KMS-11 (cell line): ENCODE measurements around the gene NRXN3.

Source experiments
- H2AFZ ChIP-seq: fragments of 200-600 bp; sonication (generic); 2 replicates; pipeline ENCODE4 v1.6.1; 2016; ENCODE audit warnings: antibody characterized with exemption, mixed run types, low read depth
- H3K27ac ChIP-seq: fragments of 200-600 bp; sonication (generic); 2 replicates; pipeline ENCODE4 v1.6.1; 2016; ENCODE audit warnings: mild to moderate bottlenecking, mixed run types
- H3K27me3 ChIP-seq: fragments of 200-600 bp; sonication (generic); 2 replicates; pipeline ENCODE4 v1.6.1; 2017; ENCODE audit warnings: mild to moderate bottlenecking, low read depth, mixed run types, moderate library complexity; ENCODE audit not compliant: insufficient read depth
- H3K36me3 ChIP-seq: fragments of 200-600 bp; sonication (generic); 2 replicates; pipeline ENCODE4 v1.6.1; 2017; ENCODE audit warnings: mild to moderate bottlenecking, mixed run types; ENCODE audit not compliant: insufficient read depth
- H3K4me1 ChIP-seq: fragments of 200-600 bp; sonication (generic); 2 replicates; pipeline ENCODE4 v1.6.1; 2016; ENCODE audit warnings: mild to moderate bottlenecking, low read depth, mixed run types; ENCODE audit not compliant: poor library complexity, severe bottlenecking
- H3K4me2 ChIP-seq: fragments of 200-600 bp; sonication (generic); 2 replicates; pipeline ENCODE4 v1.7.0; 2016; ENCODE audit warnings: mild to moderate bottlenecking, mixed run types
- H3K4me3 ChIP-seq: fragments of 200-600 bp; sonication (generic); IDR thresholded peaks from 2 replicates; pipeline ENCODE4 v1.6.1; 2017; ENCODE audit warnings: low read depth, low read length, mixed read lengths; ENCODE audit not compliant: insufficient read depth
- H3K79me2 ChIP-seq: fragments of 200-600 bp; sonication (generic); 2 replicates; pipeline ENCODE4 v1.6.1; 2016; ENCODE audit warnings: low read depth, mixed run types; ENCODE audit not compliant: insufficient read depth
- H3K9ac ChIP-seq: fragments of 200-600 bp; sonication (generic); 2 replicates; pipeline ENCODE4 v1.6.1; 2016; ENCODE audit warnings: mild to moderate bottlenecking, mixed run types
- H4K20me1 ChIP-seq: fragments of 200-600 bp; sonication (generic); 2 replicates; pipeline ENCODE4 v1.6.1; 2016; ENCODE audit warnings: mild to moderate bottlenecking, mixed run types; ENCODE audit not compliant: insufficient read depth
- TF ChIP-seq, protein P1 (sequence below): fragments of 200-600 bp; sonication (generic); conservative IDR thresholded peaks from 2 replicates; pipeline ENCODE4 v1.6.1; 2017; ENCODE audit warnings: low read depth, mild to moderate bottlenecking, antibody characterized with exemption, low read length, moderate library complexity, mixed read lengths

Gene NRXN3

DNA sequence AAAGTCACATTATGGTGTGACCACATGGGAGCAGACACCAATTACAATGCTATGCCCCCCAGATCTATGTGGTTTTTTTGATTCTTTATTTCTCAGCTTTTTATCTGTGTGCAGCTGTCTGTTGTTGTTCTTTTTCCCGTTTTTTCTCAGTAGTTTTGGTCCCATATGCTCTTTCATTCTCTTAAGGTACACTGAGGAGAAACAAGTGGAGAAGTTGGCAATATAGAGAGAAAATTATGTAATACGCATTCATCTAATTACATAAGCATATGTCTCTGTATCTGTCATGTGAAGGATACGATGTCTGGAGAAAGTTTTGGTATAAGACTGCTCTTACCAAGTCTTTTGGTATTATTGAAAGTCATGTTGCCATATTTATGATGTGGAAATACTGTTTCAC, 819.0 kb downstream of the NRXN3 start:
- H3K36me3 ChIP-seq, result no peaks in the 10 kb centered on the region

DNA sequence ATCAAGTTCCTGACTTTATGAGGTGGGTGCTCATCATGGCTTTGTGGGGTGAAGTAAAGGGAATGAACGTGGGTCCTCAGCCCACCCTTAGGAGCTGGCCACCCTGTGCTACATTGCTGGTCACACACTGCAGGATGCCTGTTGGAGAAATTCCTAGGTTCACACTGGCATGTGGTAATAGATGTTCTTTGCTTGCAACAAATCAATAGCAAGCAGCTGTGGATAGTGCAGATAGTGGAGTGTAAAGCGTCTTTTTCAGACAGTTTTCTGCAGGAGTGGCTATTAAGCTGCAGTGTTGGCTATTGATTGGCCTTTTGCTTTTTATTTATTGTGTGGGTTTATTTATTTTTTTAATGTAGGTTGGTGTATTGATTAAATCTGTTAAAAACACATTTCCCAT, 822.7 kb downstream of the NRXN3 start:
- Histone ChIP-seq H2AFZ (no peak overlapping the region), H3K27me3 (no peaks in the 10 kb centered on the region), H3K79me2 (no peaks in the 10 kb centered on the region), H3K36me3 (no peaks in the 10 kb centered on the region), H4K20me1 (no peaks in the 10 kb centered on the region), H3K4me1 (no peaks in the 10 kb centered on the region), H3K4me3 (no peak overlapping the region), H3K4me2 (no peak overlapping the region), H3K9ac (no peak overlapping the region), H3K27ac (no peak overlapping the region)
- TF ChIP-seq, protein P1, sequence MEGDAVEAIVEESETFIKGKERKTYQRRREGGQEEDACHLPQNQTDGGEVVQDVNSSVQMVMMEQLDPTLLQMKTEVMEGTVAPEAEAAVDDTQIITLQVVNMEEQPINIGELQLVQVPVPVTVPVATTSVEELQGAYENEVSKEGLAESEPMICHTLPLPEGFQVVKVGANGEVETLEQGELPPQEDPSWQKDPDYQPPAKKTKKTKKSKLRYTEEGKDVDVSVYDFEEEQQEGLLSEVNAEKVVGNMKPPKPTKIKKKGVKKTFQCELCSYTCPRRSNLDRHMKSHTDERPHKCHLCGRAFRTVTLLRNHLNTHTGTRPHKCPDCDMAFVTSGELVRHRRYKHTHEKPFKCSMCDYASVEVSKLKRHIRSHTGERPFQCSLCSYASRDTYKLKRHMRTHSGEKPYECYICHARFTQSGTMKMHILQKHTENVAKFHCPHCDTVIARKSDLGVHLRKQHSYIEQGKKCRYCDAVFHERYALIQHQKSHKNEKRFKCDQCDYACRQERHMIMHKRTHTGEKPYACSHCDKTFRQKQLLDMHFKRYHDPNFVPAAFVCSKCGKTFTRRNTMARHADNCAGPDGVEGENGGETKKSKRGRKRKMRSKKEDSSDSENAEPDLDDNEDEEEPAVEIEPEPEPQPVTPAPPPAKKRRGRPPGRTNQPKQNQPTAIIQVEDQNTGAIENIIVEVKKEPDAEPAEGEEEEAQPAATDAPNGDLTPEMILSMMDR, result no peak

More for the DNA sequence above, 819.0 kb downstream of the NRXN3 start:
- no peaks in the 10 kb centered on the region for H3K27me3 ChIP-seq
- H3K4me2 ChIP-seq, result no peak overlapping the region
- no peaks in the 10 kb centered on the region for H3K4me1 ChIP-seq
- no peaks in the 10 kb centered on the region for H4K20me1 ChIP-seq
- H3K79me2 ChIP-seq, result no peaks in the 10 kb centered on the region
- no peak overlapping the region for H2AFZ ChIP-seq
- H3K4me3 ChIP-seq, result no peak overlapping the region
- H3K27ac ChIP-seq, result no peak overlapping the region
- no peak overlapping the region for H3K9ac ChIP-seq
- TF ChIP-seq, protein P1, result no peak

GRCh38 chr14:78997811-78998210, 827.6 kb downstream of the NRXN3 start:
- H2AFZ ChIP-seq, result no peak overlapping the region
- no peaks in the 10 kb centered on the region for H3K27me3 ChIP-seq
- H3K4me2 ChIP-seq, result no peak overlapping the region
- H3K36me3 ChIP-seq, result no peaks in the 10 kb centered on the region
- H3K9ac ChIP-seq, result no peak overlapping the region
- no peaks in the 10 kb centered on the region for H3K4me1 ChIP-seq
- no peak overlapping the region for H3K4me3 ChIP-seq
- no peaks in the 10 kb centered on the region for H4K20me1 ChIP-seq
- TF ChIP-seq, protein P1, result no peak
- no peaks in the 10 kb centered on the region for H3K79me2 ChIP-seq
- H3K27ac ChIP-seq, result no peak overlapping the region

DNA sequence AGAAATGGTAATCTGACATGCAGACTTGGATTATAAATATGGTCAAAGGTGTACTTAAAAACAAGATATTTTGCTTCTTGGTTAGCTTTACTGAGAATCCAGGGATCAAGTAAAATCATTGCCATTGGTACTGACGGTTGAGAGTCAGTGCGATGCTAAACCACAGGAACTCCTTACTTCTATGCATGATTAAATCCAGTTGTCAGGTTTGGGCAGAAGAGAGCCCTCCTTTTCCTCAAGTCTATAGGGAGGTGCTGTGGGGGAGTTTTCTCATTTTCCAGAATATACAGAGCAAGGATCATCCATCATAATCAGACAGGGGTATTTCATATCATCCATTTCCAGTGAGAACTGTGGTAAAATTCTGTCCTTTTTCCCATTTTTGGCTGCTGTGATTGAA, 839.1 kb downstream of the NRXN3 start:
- H4K20me1 ChIP-seq, result no peaks in the 10 kb centered on the region
- H2AFZ ChIP-seq, result no peak overlapping the region
- no peaks in the 10 kb centered on the region for H3K79me2 ChIP-seq
- TF ChIP-seq, protein P1, result no peak
- H3K9ac ChIP-seq, result no peak overlapping the region
- H3K36me3 ChIP-seq, result no peaks in the 10 kb centered on the region
- H3K4me2 ChIP-seq, result no peak overlapping the region
- H3K27ac ChIP-seq, result no peak overlapping the region
- H3K27me3 ChIP-seq, result no peaks in the 10 kb centered on the region
- H3K4me1 ChIP-seq, result no peaks in the 10 kb centered on the region
- H3K4me3 ChIP-seq, result no peak overlapping the region
